HepG2 (cell line): ENCODE data around the gene SS18L1. TPM values are rescaled to one million over a fixed set of nuclear protein-coding genes. Genes with fewer than 3 reads are reported as not detected.

Source experiments
- CHCHD3 ChIP-seq: sonication (generic); formaldehyde crosslinking; IDR thresholded peaks from 2 replicates; pipeline ENCODE4 v1.8.0; 2022; ENCODE audit warnings: mild to moderate bottlenecking, missing genetic modification reagents, moderate library complexity
- MEF2D ChIP-seq: sonication (generic); formaldehyde crosslinking; IDR thresholded peaks from 2 replicates; pipeline ENCODE4 v1.5.1; 2020; ENCODE audit warnings: mild to moderate bottlenecking, missing genetic modification reagents
- NCOR1 ChIP-seq: fragments of 200-600 bp; sonication (generic); IDR thresholded peaks from 2 replicates; pipeline ENCODE4 v1.7.0; 2017; ENCODE audit warnings: antibody characterized with exemption, low read length, borderline replicate concordance
- PHF8 ChIP-seq: sonication (generic); formaldehyde crosslinking; IDR thresholded peaks from 2 replicates; pipeline ENCODE4 v1.5.0; 2020; ENCODE audit warnings: missing genetic modification reagents
- RELA ChIP-seq: sonication (generic); formaldehyde crosslinking; IDR thresholded peaks from 2 replicates; pipeline ENCODE4 v1.4.0; 2020; ENCODE audit warnings: missing genetic modification reagents
- ZNF207 ChIP-seq: fragments of 450-650 bp; IDR thresholded peaks from 2 replicates; pipeline ENCODE4 v1.6.1; 2016; ENCODE audit warnings: antibody characterized with exemption, borderline replicate concordance
- ZNF24 ChIP-seq: fragments of 450-650 bp; IDR thresholded peaks from 2 replicates; pipeline ENCODE4 v1.6.1; 2017; ENCODE audit warnings: antibody characterized with exemption, mild to moderate bottlenecking
- ZNF335 ChIP-seq: sonication (generic); formaldehyde crosslinking; IDR thresholded peaks from 2 replicates; pipeline ENCODE4 v1.4.0; 2020; ENCODE audit warnings: missing genetic modification reagents
- ZNF337 ChIP-seq: sonication (generic); formaldehyde crosslinking; IDR thresholded peaks from 2 replicates; pipeline ENCODE4 v1.5.1; 2020; ENCODE audit warnings: missing genetic modification reagents, low read depth, mild to moderate bottlenecking, borderline replicate concordance
- ZNF616 ChIP-seq: sonication (generic); formaldehyde crosslinking; IDR thresholded peaks from 2 replicates; pipeline ENCODE4 v1.5.0; 2020; ENCODE audit warnings: low read depth, mild to moderate bottlenecking, missing genetic modification reagents
- ZNF777 ChIP-seq: sonication (generic); formaldehyde crosslinking; IDR thresholded peaks from 2 replicates; pipeline ENCODE4 v1.4.0; 2020; ENCODE audit warnings: missing genetic modification reagents
- ZNF792 ChIP-seq: IDR thresholded peaks from 2 replicates; pipeline ENCODE4 v1.6.1; 2016
- polyA plus RNA-seq, 8 experiments: library from polyadenylated mRNA; depleted of rRNA in 3 of 8; stranded (reverse) in 7 of 8; unstranded in 1 of 8; fragments of >200 nt; fragmentation: Illumina TruSeq in 4 of 8; extraction: Trizol in 4 of 8; gene quantifications; 2 replicates each; pipeline versions ENCODE4 v1.2.1 to v1.2.3, GENCODE V29; 2011 to 2016; ENCODE audit warnings: low read depth in 4 of 8, missing spikeins in 1 of 8, mixed read lengths in 1 of 8; ENCODE audit not compliant: insufficient read depth in 1 of 8
- total RNA-seq, 5 experiments: library from RNA; depleted of rRNA; stranded (reverse); fragments of >200 nt; fragmentation: Illumina TruSeq; extraction: Trizol; gene quantifications; 2 replicates each; pipeline ENCODE4 v1.2.3, GENCODE V29; 2016; ENCODE audit warnings: low read depth in 1 of 5
- TF ChIP-seq, protein P1 (sequence below): sonication (generic); formaldehyde crosslinking; IDR thresholded peaks from 2 replicates; pipeline ENCODE4 v1.4.0; 2020; ENCODE audit warnings: missing genetic modification reagents, borderline replicate concordance
- TF ChIP-seq, protein P2 (sequence below): sonication (generic); formaldehyde crosslinking; IDR thresholded peaks from 2 replicates; pipeline ENCODE4 v1.9.0; 2021; ENCODE audit warnings: missing genetic modification reagents, borderline replicate concordance
- TF ChIP-seq, protein P3 (sequence below): sonication (generic); formaldehyde crosslinking; IDR thresholded peaks from 2 replicates; pipeline ENCODE4 v1.5.0; 2020; ENCODE audit warnings: mild to moderate bottlenecking, missing genetic modification reagents, borderline replicate concordance
- TF ChIP-seq, protein P4 (sequence below): sonication (generic); formaldehyde crosslinking; IDR thresholded peaks from 2 replicates; pipeline ENCODE4 v1.4.0; 2020; ENCODE audit warnings: missing genetic modification reagents
- TF ChIP-seq, protein P5 (sequence below): sonication (generic); formaldehyde crosslinking; IDR thresholded peaks from 2 replicates; pipeline ENCODE4 v1.4.0; 2020; ENCODE audit warnings: missing genetic modification reagents; ENCODE audit errors: not compliant biosample characterization

SS18L1 gene
- total and polyA plus RNA-seq, 2 of the 13 experiments (the other 11 are each of a cell fraction or from before 2014, with no cell fraction given), result 17.8 to 27.6 TPM

DNA sequence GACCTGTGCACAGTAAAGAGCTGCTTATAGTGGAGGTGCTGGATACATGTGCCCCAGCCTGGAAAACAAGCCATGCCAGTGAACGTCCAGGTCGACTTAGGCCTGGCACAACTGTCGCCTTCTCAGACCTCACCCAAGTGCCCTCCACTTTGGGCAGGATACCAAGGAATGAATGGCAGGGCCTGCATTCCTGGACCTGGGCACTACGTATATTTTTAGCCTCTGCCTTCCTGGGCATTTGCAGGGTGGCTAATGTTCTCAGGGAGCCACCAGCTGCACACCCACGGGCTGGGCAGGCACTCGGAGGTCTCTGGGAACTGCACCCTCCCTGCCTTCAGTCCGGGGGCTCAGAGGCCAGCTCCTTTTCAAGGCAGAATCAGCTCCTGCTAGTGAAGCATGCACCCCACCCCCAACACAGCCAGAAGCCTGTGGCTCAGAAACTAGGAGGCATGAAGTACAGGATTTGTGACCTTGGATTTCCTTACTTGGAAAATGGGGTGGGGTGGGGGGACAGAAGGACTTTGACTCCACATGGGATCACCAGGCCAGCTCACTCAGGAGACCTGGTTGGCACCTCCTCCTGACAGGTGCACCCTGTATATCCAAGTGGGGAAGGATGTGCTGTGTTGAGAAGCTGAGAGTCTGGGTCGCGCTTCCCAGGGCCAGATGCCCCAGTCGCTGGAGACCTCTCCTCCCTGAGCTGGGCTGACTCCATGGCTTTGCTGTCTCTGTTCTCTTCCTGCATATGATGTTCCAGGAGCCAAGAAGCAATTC is 23.8 kb upstream of the SS18L1 start (continued):
- TF ChIP-seq, protein P1, sequence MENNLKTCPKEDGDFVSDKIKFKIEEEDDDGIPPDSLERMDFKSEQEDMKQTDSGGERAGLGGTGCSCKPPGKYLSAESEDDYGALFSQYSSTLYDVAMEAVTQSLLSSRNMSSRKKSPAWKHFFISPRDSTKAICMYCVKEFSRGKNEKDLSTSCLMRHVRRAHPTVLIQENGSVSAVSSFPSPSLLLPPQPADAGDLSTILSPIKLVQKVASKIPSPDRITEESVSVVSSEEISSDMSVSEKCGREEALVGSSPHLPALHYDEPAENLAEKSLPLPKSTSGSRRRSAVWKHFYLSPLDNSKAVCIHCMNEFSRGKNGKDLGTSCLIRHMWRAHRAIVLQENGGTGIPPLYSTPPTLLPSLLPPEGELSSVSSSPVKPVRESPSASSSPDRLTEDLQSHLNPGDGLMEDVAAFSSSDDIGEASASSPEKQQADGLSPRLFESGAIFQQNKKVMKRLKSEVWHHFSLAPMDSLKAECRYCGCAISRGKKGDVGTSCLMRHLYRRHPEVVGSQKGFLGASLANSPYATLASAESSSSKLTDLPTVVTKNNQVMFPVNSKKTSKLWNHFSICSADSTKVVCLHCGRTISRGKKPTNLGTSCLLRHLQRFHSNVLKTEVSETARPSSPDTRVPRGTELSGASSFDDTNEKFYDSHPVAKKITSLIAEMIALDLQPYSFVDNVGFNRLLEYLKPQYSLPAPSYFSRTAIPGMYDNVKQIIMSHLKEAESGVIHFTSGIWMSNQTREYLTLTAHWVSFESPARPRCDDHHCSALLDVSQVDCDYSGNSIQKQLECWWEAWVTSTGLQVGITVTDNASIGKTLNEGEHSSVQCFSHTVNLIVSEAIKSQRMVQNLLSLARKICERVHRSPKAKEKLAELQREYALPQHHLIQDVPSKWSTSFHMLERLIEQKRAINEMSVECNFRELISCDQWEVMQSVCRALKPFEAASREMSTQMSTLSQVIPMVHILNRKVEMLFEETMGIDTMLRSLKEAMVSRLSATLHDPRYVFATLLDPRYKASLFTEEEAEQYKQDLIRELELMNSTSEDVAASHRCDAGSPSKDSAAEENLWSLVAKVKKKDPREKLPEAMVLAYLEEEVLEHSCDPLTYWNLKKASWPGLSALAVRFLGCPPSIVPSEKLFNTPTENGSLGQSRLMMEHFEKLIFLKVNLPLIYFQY (CRISPR knock-in tag), result no peak
- TF ChIP-seq ZNF24 (no peak), ZNF337 (CRISPR knock-in tag) (no peak), MEF2D (peak; percentile 75), ZNF207 (no peak), ZNF792 (CRISPR knock-in tag) (0 out of 2 replicates have a peak, but pooled peaks have one; percentile 51), NCOR1 (peak; percentile 89), ZNF777 (CRISPR knock-in tag) (no peak), RELA (CRISPR knock-in tag) (no peak), CHCHD3 (CRISPR knock-in tag) (0 out of 2 replicates have a peak, but pooled peaks have one; percentile 18), ZNF335 (CRISPR knock-in tag) (no peak), PHF8 (CRISPR knock-in tag) (no peak; the same call in 1 of the 2 replicates), ZNF616 (CRISPR knock-in tag) (peak; percentile 6; the same call in 1 of the 2 replicates)
- TF ChIP-seq, protein P2, sequence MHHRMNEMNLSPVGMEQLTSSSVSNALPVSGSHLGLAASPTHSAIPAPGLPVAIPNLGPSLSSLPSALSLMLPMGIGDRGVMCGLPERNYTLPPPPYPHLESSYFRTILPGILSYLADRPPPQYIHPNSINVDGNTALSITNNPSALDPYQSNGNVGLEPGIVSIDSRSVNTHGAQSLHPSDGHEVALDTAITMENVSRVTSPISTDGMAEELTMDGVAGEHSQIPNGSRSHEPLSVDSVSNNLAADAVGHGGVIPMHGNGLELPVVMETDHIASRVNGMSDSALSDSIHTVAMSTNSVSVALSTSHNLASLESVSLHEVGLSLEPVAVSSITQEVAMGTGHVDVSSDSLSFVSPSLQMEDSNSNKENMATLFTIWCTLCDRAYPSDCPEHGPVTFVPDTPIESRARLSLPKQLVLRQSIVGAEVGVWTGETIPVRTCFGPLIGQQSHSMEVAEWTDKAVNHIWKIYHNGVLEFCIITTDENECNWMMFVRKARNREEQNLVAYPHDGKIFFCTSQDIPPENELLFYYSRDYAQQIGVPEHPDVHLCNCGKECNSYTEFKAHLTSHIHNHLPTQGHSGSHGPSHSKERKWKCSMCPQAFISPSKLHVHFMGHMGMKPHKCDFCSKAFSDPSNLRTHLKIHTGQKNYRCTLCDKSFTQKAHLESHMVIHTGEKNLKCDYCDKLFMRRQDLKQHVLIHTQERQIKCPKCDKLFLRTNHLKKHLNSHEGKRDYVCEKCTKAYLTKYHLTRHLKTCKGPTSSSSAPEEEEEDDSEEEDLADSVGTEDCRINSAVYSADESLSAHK (CRISPR knock-in tag), result peak; percentile 43; the same call in 1 of the 2 replicates
- TF ChIP-seq, protein P3, sequence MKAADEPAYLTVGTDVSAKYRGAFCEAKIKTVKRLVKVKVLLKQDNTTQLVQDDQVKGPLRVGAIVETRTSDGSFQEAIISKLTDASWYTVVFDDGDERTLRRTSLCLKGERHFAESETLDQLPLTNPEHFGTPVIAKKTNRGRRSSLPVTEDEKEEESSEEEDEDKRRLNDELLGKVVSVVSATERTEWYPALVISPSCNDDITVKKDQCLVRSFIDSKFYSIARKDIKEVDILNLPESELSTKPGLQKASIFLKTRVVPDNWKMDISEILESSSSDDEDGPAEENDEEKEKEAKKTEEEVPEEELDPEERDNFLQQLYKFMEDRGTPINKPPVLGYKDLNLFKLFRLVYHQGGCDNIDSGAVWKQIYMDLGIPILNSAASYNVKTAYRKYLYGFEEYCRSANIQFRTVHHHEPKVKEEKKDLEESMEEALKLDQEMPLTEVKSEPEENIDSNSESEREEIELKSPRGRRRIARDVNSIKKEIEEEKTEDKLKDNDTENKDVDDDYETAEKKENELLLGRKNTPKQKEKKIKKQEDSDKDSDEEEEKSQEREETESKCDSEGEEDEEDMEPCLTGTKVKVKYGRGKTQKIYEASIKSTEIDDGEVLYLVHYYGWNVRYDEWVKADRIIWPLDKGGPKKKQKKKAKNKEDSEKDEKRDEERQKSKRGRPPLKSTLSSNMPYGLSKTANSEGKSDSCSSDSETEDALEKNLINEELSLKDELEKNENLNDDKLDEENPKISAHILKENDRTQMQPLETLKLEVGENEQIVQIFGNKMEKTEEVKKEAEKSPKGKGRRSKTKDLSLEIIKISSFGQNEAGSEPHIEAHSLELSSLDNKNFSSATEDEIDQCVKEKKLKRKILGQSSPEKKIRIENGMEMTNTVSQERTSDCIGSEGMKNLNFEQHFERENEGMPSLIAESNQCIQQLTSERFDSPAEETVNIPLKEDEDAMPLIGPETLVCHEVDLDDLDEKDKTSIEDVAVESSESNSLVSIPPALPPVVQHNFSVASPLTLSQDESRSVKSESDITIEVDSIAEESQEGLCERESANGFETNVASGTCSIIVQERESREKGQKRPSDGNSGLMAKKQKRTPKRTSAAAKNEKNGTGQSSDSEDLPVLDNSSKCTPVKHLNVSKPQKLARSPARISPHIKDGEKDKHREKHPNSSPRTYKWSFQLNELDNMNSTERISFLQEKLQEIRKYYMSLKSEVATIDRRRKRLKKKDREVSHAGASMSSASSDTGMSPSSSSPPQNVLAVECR (CRISPR knock-in tag), result peak; percentile 65; the same call in 1 of the 2 replicates
- TF ChIP-seq, protein P4, sequence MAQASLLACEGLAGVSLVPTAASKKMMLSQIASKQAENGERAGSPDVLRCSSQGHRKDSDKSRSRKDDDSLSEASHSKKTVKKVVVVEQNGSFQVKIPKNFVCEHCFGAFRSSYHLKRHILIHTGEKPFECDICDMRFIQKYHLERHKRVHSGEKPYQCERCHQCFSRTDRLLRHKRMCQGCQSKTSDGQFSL, result no peak
- TF ChIP-seq, protein P5, sequence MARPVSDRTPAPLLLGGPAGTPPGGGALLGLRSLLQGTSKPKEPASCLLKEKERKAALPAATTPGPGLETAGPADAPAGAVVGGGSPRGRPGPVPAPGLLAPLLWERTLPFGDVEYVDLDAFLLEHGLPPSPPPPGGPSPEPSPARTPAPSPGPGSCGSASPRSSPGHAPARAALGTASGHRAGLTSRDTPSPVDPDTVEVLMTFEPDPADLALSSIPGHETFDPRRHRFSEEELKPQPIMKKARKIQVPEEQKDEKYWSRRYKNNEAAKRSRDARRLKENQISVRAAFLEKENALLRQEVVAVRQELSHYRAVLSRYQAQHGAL (CRISPR knock-in tag), result no peak
